C4-2B (cell line): ENCODE results near the gene GYS1.

ENCODE experiments used
- H3K27ac ChIP-seq: fragments of 450-650 bp; 2 replicates; pipeline ENCODE4 v1.5.1; 2017
- CTCF ChIP-seq: fragments of 450-650 bp; conservative IDR thresholded peaks from 2 replicates; pipeline ENCODE4 v1.5.1; 2017; ENCODE audit warnings: mild to moderate bottlenecking
- ZFX ChIP-seq: fragments of 450-650 bp; IDR thresholded peaks from 2 replicates; pipeline ENCODE4 v1.6.1; 2017

Gene GYS1

GRCh38 chr19:48986211-48986610 is 6.9 kb downstream of the GYS1 start:
- no peak for TF ChIP-seq ZFX
- TF ChIP-seq CTCF = no peak

GRCh38 chr19:48985711-48986110 is 7.4 kb downstream of the GYS1 start:
- no peak for TF ChIP-seq CTCF
- TF ChIP-seq ZFX = no peak
- no peak overlapping the region for H3K27ac ChIP-seq

More at GRCh38 chr19:48986211-48986610, 6.9 kb downstream of the GYS1 start:
- H3K27ac ChIP-seq = no peak overlapping the region

- no peak overlapping the region for H3K27ac ChIP-seq
- no peak for TF ChIP-seq CTCF
- no peak for TF ChIP-seq ZFX
Measured at GRCh38 chr19:48982280-48982679, 10.8 kb downstream of the GYS1 start.

- TF ChIP-seq ZFX (no peak), CTCF (no peak)
- H3K27ac ChIP-seq = no peak overlapping the region
Measured at GRCh38 chr19:48977061-48977460, 16.0 kb downstream of the GYS1 start.

GRCh38 chr19:48975947-48976847 is 16.9 kb downstream of the GYS1 start:
- no peak overlapping the region for H3K27ac ChIP-seq
- TF ChIP-seq CTCF (no peak), ZFX (no peak)

- H3K27ac ChIP-seq = no peak overlapping the region
- TF ChIP-seq CTCF = peak; percentile 83
- TF ChIP-seq ZFX = no peak
Measured at GRCh38 chr19:48970923-48971395, 22.1 kb downstream of the GYS1 start.

- no peak overlapping the region for H3K27ac ChIP-seq
- TF ChIP-seq CTCF = no peak
- no peak for TF ChIP-seq ZFX
Measured at GRCh38 chr19:48970139-48970766, 22.9 kb downstream of the GYS1 start.
